Measurements from ENCODE around the gene C11orf58.

Gene C11orf58

GRCh38 chr11:16738193-16738946 lies at the start of gene C11orf58:
TSS of gene C11orf58 (plus strand) at chr11:16738647. CDS start at chr11:16738779, 132 bp downstream.
- DNase-seq, result peak; percentile 99

DNA sequence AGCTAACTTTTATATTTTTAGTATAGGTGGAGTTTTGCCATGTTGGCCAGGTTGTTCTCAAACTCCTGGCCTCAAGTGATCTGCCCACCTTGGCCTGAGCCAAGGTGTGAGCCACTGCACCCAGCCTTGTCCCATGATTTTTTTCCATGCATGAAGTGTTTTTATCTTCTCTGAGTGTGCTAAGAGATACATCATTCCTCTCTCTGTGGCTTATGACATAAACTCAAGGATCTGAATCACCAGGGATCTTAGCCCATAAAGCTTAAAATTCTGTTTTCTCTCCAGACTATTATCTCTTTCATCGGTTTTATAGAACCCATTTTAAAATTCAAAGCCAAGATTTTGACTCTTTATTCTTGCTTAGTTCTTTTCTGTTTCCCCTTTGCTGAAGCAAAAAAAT lies 48.4 kb upstream of the C11orf58 start:
- no peak for DNase-seq

DNA sequence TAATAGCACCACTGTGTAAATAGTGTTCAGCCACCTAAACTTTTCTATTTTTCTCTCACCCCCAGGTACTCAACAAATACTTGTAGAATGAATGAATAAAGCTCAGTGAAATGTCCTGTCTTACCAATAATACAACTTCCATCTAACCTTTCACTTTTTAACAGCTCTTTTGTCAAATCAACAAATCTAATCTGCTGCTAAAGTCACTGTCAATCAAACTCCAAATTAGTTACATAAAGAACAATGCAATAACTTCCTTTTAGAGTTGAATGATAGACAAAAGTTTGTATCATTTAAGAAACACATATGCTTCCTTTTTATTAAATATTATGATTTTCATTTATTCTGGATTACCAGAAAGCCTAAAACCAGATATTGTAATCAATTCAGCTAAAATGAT lies 34.7 kb upstream of the C11orf58 start:
- DNase-seq, result no peak

- no peak for DNase-seq
These were observed 24.9 kb upstream of the C11orf58 start for GRCh38 chr11:16713594-16713993.

DNA sequence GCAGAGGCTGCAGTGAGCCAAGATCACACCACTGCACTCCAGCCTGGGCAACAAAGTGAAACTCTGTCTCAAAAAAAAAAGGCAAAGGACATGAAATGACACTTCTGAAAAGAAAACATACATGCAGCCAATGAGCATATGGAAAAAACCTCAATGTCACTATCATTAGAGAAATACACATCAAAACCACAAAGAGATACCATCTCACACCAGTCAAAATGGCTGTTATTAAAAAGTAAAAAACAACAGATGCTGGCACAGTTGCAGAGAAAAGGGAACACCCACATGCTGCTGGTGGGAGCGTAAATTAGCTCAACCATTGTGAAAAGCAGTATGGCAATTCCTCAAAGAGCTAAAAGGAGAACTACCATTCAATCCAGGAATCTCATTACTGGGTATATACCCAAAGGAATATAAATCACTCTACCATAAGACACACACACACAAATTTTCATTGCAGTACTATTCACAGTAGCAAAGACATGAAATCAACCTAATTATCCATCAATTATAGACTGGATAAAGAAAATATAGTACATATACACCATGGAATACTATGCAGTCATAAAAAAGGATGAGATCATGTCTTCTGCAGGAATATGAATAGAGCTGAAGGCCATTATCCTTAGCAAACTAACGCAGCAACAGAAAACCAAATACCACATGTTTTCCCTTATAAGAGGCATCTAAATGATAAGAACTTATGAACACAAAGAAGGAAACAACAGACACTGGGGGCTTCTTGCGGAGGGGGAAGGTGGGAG lies 15.7 kb upstream of the C11orf58 start:
- no peak for DNase-seq

DNA sequence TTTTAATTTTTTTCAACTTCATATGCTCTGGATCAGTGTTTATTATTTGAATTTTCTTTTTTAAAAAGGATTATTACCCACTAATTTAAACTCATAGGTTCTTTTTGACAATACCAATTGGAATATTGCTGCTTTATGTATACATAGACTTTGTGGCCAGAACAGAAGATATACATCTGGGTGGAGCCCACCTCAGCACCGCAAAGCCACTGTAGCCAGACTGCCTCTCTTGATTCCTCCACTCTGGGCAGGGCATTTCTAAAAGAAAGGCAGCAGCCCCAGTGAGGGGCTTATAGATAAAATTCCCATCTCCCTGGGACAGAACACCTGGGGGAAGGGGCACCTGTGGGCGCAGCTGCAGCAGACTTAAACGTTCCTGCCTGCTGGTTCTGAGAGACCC lies 10.6 kb upstream of the C11orf58 start:
- no peak for DNase-seq

DNA sequence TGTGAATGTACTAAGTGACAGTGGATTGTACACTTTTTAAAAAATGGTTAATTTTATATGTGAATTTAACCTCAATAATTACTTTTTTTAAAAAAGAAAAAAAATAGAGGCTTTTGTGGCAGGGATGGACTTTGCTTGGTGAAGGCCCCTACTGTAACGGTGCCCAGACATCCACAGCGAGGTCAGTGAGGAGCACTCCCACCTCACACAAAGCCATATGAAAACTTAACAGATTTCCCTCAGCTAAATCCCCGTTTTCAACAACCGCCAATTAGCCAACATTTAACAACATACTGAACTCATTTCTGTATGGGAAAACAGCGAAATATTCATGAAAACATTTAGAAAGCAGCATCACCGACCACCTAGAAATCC lies 642 bp upstream of the C11orf58 start:
- DNase-seq, result no peak

GRCh38 chr11:16738947-16739815 lies 734 bp downstream of the C11orf58 start:
- DNase-seq, result no peak

- no peak for DNase-seq
These were observed 3.0 kb downstream of the C11orf58 start for GRCh38 chr11:16741473-16741872.

- DNase-seq, result no peak
These were observed 5.0 kb downstream of the C11orf58 start for GRCh38 chr11:16743478-16743877.

DNA sequence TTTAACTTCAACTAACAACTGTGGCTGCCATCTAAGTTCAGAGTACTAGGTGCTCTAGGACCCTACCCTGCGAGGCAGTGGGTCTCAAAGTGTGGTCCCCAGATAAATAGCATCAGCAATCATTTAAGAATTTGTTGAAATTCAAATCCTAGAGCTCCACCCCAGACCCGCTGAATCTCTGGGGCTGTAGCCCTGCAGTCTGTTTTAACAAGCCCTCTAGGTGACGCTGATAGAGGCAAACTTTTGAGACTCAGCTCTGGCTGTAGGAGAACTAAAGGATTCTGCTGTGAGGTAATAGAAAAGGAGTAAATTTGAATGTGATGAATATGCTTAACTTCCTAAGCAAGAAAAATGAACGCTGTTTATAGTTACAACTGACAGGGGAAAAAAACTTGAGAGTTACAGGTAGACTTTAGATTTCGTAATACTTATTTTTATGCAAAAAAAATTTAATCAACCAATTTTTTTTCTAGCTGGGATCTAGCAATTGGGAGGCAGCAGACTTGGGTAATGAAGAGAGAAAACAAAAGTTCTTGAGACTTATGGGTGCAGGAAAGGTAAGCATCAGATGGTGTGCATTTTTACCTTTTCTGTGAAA lies 5.8 kb downstream of the C11orf58 start:
- DNase-seq, result no peak

DNA sequence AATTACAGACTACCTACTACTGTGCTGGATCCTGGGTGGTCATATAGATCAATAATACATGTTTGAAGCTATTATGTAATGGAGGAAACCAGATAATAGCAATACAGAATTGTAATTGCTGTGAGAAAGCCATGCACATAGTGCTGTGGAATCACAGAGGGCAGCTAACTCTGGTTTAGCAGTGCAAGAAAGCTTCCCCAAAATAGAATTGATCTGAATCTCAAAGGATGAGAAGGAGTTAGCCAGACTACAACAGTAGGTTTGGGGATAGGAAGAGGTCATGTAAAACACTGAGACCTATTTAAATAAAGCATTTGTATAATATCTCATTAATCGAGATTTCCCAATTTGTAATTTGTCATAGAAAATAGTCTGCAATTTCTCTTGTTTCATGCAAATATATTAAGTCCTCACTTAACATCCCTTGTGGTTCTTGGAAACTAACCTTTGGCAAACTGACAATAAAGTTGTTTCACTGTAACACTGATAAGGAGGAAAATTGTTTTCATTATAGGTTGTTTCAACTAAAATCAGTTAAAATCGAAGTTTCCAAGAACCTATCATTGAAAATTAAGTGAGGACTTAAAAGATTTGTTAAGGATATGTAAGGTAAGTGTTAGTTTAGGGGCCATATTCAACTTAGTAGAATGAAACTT lies 7.6 kb downstream of the C11orf58 start:
- no peak for DNase-seq

DNA sequence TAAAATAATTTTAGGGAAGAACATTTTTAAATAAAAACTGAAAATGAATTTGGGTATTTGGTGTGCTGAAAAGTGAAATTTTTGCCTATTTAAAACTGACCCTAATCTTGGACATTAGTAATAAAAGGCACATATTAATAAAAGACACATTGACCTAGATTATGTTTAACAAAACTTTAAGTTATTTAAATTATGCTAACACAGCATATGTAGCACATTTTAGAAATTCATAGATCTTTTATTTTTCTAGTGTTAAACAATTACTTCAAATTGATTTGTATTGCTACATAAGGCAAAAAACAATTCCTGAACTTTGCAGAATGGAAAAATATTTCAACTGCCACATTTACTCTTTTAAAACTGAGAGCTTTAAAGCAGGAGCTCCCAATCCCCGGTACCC lies 10.6 kb downstream of the C11orf58 start:
- DNase-seq, result no peak

DNA sequence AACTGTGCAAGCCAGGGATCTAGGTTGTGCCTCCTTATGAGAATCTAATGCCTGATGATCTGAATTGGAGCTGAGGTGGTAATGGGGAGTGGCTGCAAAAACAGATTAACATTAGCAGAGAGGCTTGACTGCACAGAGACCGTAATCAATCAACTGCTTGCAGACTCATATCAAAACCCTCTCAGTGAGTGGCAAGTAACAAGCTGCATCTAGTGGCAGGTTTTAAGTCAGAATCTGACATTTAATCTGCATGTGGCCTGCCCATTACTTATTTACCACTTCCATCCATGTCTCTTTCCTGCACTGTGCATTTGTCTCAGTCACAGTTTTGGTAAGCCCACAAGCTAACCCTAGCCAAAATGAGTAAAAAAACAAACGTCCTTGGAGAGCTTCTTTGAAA lies 11.2 kb downstream of the C11orf58 start:
- DNase-seq, result no peak

DNA sequence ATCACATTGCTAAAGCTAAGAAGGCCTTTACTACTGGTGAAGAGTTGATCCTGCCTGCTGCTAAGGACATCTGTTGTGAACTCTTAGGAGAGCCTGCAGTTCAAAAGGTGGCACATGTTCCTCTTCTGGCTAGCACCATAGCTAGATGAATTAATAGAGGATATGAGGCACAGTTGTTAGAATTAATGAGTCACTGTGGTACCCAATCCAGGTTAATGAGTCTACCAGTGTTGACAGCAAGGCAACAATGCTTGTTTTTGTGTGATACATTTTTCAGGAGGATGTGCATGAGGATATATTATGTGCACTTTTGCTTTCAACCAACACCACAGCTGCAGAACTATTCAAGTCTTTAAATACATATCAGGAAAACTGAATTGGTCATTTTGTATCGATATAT lies 12.0 kb downstream of the C11orf58 start:
- DNase-seq, result no peak

DNA sequence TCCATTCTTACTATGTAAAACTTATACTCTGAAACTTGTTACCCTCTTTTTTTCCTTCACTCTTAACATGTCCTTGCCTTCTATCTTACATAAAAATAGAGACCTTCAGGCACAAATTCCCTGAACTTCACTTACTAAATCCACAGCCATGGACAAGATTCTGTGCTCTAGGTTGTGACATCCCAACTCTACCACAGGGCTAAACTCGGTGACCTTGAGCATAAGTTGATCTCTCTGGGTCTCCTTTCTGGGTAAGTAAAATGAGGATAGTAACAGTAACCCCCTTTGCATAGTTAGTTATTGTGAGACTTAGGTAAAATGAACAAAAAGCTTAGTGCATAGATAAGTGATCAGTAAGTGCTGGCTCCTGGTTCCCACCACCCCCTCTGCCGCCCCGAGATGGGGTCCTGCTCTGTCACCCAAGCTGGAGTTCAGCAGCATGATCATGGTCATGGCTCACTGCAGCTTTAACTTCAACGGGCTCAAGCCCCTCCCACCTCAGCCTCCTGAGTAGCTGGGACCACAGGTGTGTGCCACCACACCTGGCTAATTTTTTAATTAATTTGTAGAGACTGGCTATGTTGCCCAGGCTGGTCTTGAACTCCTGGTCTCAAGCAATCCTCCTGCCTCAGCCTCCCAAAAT lies 20.1 kb downstream of the C11orf58 start:
- DNase-seq, result no peak

DNA sequence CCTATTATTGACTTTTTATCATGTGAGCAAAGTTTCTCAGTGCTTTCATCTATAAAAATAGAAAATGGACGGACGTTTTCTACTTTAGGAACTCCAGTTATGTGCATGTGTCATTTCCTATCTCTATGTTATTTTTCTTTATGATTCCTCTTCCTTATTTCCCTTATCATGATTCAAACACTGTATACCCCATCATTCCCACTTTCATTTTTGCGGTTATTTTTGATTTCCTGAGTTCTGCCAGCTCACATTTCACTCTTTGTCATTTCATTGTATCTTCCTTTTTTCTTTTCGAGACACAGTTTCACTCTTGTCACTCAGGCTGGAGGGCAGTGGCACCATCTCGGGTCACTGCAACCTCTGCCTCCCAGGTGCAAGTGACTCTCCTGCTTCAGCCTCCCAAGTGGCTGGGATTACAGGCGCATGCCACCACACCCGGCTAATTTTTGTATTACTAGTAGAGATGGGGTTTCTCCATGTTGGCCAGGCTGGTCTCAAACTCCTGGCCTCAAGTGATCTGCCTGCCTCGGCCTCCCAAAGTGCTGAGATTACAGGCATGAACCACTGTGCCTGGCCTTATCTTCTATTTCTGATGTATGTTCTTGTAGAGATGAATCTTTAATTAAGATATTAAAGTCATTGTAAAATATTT lies 21.5 kb downstream of the C11orf58 start:
- no peak for DNase-seq

GRCh38 chr11:16763746-16764145 lies 25.3 kb downstream of the C11orf58 start:
- no peak for DNase-seq

DNA sequence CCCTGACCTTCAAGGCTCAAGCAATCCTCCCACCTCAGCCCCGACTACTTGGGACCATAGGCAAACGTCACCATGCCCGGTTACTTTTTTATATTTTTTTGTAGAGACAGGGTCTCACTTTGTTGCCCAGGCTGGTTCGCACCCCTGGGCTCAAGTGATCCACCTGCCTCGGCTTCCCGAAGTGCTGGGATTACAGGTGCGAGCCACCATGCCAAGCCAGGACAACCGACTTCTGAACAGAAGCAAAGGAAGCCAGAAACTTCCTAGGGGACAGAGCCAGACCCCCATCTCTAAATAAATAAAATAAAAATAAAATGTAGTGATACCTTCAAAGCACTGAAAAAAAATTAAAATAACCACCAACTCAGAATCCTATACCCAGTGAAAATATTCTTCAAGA lies 26.4 kb downstream of the C11orf58 start:
- no peak for DNase-seq

DNA sequence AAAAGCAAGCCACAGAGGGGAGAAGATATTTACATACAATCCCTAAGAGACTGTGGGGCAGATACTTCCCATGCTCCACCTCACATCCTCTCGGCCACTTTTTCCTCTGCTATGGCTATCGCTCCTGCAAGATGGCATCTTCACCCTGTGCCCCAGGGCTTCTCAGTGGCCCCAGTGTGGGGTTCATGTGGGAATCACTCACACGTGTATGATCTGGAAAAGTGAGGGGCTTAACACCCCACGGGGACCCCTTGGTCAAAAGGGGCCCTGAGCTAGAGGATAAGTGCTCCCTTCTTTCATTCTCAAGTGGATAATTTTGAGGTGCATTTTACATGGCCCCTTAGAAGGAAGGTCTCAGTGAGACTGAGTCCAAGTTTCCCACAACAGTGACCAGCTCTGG lies 28.7 kb downstream of the C11orf58 start:
- no peak for DNase-seq

GRCh38 chr11:16767957-16768356 lies 29.5 kb downstream of the C11orf58 start:
- DNase-seq, result no peak

Data from left hindlimb (tissue), 1 donor.